K562 (cell line): ENCODE data around the gene MAGI1. TPM values are rescaled to one million over a fixed set of nuclear protein-coding genes. Genes with fewer than 3 reads are reported as not detected.

Experiments
- ATAC-seq: fragments of 200-7000 bp; cut with Tn5 transposase; 3 replicates; pipeline ENCODE4 v1.9.1; 2020; ENCODE audit warnings: moderate library complexity
- BruUV-seq: library from RNA; stranded (reverse); fragments of 400-500 nt; replicated peaks from 2 replicates; lab custom pipeline; 2021; lab: Mats Ljungman, UMichigan
- CTCF ChIA-PET: fragments of 300-600 bp; formaldehyde crosslinking; extraction: SDS; loops from one replicate; lab custom pipeline; 2021; ENCODE audit warnings: low intra/inter-chr PET ratio; lab: Yijun Ruan, JAX
- POLR2A ChIA-PET: fragments of 300-600, 350-650 bp; sonication (Branson Sonifier 250); formaldehyde crosslinking; extraction: SDS; loops from one replicate; lab custom pipeline; 2021; ENCODE audit warnings: antibody characterized with exemption, inconsistent platforms; lab: Yijun Ruan, JAX
- DNase-seq, 4 experiments: peaks; one replicate each; pipeline versions ENCODE4 v3.0.0 to v3.0.0-alpha.2; 2011 to 2018; ENCODE audit warnings: low spot score in 3 of 4, mixed read lengths in 3 of 4; ENCODE audit errors: extremely low read depth in 1 of 4
- FAIRE-seq: peaks from 2 replicates; lab custom pipeline; 2011; peaks lifted over from hg19 to GRCh38; lab: Jason Lieb, UNC
- H2AFZ ChIP-seq: 2 replicates; pipeline ENCODE4 v1.6.0; 2011; ENCODE audit warnings: low read depth, low read length, control low read depth, inconsistent platforms
- H3K27ac ChIP-seq: fragments of 200-600 bp; 3 replicates; pipeline ENCODE4 v1.8.0; 2011; ENCODE audit warnings: low read depth, mild to moderate bottlenecking, control low read depth, inconsistent platforms, low read length, moderate library complexity, mixed read lengths; ENCODE audit errors: extremely low read depth
- H3K27me3 ChIP-seq, 2 experiments: fragments of 300-600 bp in 1 of 2; 2 replicates in 1 of 2; 3 replicates in 1 of 2; pipeline versions ENCODE4 v1.6.0 to v1.8.0; 2011; ENCODE audit warnings: inconsistent platforms in 2 of 2, low read length in 2 of 2, mild to moderate bottlenecking in 1 of 2, mixed read lengths in 1 of 2, moderate library complexity in 1 of 2; ENCODE audit not compliant: control insufficient read depth in 2 of 2, insufficient read depth in 2 of 2
- H3K36me3 ChIP-seq: fragments of 300-600 bp; 3 replicates; pipeline ENCODE4 v1.8.0; 2011; ENCODE audit warnings: mild to moderate bottlenecking, low read length, inconsistent platforms; ENCODE audit not compliant: control insufficient read depth, insufficient read depth
- H3K4me1 ChIP-seq, 2 experiments: fragments of 200-600 bp in 1 of 2; replicated peaks in 1 of 2; 2 replicates in 1 of 2; 3 replicates in 1 of 2; pipeline versions ENCODE4 v1.5.1 to v1.8.0; 2011; ENCODE audit warnings: inconsistent platforms in 2 of 2, low read length in 2 of 2, mild to moderate bottlenecking in 1 of 2, mixed read lengths in 1 of 2, moderate library complexity in 1 of 2; ENCODE audit not compliant: control insufficient read depth in 2 of 2, insufficient read depth in 2 of 2
- H3K4me2 ChIP-seq: 2 replicates; pipeline ENCODE4 v1.6.1; 2011; ENCODE audit warnings: low read length, control low read depth, inconsistent platforms, mixed read lengths; ENCODE audit not compliant: insufficient read depth
- H3K4me3 ChIP-seq: fragments of 200-600 bp; sonication (generic), shearing (Covaris generic); 2 replicates; pipeline ENCODE4 v1.5.1; 2016; ENCODE audit warnings: control low read depth, inconsistent platforms
- H3K79me2 ChIP-seq: fragments of 200-600 bp; 3 replicates; pipeline ENCODE4 v1.8.0; 2011; ENCODE audit warnings: low read length, inconsistent platforms; ENCODE audit not compliant: control insufficient read depth, insufficient read depth
- H3K9ac ChIP-seq, 2 experiments: 2 replicates each; pipeline versions ENCODE4 v1.6.0 to v1.6.1; 2011; ENCODE audit warnings: low read depth in 2 of 2, low read length in 2 of 2, control low read depth in 1 of 2, inconsistent platforms in 1 of 2, mild to moderate bottlenecking in 1 of 2, mixed read lengths in 1 of 2; ENCODE audit not compliant: insufficient read depth in 1 of 2
- H3K9me1 ChIP-seq: one replicate; pipeline ENCODE4 v1.6.0; 2011; ENCODE audit warnings: inconsistent platforms, mild to moderate bottlenecking, low read length, moderate library complexity; ENCODE audit not compliant: control insufficient read depth, insufficient read depth
- H3K9me3 ChIP-seq: replicated peaks from 2 replicates; pipeline ENCODE4 v1.5.1; 2011; ENCODE audit warnings: low read depth, low read length, inconsistent platforms; ENCODE audit not compliant: control insufficient read depth, insufficient read depth
- H4K20me1 ChIP-seq: replicated peaks from 2 replicates; pipeline ENCODE4 v1.6.1; 2011; ENCODE audit warnings: low read length, inconsistent platforms, mixed read lengths; ENCODE audit not compliant: control insufficient read depth, insufficient read depth
- C11orf30 ChIP-seq: fragments of 450-650 bp; IDR thresholded peaks from 2 replicates; pipeline ENCODE4 v1.6.1; 2016; ENCODE audit warnings: low read depth, mild to moderate bottlenecking
- GTF2E2 ChIP-seq: fragments of 200-800 bp; sonication (Bioruptor generic); IDR thresholded peaks from 2 replicates; pipeline ENCODE4 v1.6.1; 2016; ENCODE audit warnings: missing genetic modification characterization, missing compliant biosample characterization
- MAFF ChIP-seq: IDR thresholded peaks from 2 replicates; pipeline ENCODE4 v1.6.1; 2012; ENCODE audit warnings: low read length, improper control_type of control experiment
- MAFG ChIP-seq: fragments of 450-650 bp; conservative IDR thresholded peaks from 2 replicates; pipeline ENCODE4 v1.6.1; 2016; ENCODE audit warnings: missing genetic modification characterization, missing compliant biosample characterization
- MAFK ChIP-seq: IDR thresholded peaks from 2 replicates; pipeline ENCODE4 v1.6.1; 2011; ENCODE audit warnings: low read length, improper control_type of control experiment
- NCOA6 ChIP-seq: fragments of 450-650 bp; IDR thresholded peaks from 2 replicates; pipeline ENCODE4 v1.6.1; 2017; ENCODE audit warnings: mild to moderate bottlenecking
- NRF1 ChIP-seq, 2 experiments: fragments of 450-650 bp; IDR thresholded peaks in 1 of 2; conservative IDR thresholded peaks in 1 of 2; 2 replicates each; pipeline ENCODE4 v1.6.1; 2014; ENCODE audit warnings: mild to moderate bottlenecking in 2 of 2
- ZNF316 ChIP-seq: fragments of 450-650 bp; IDR thresholded peaks from 2 replicates; pipeline ENCODE4 v1.6.1; 2016
- WGBS: fragments of 100-300 bp; shearing (Covaris generic); methylation state at CpG from one replicate; pipeline ENCODE4 v1.1.6; 2016; ENCODE audit warnings: low coverage, mixed read lengths; ENCODE audit not compliant: insufficient coverage; ENCODE audit errors: missing lambda C conversion rate; 5-methylcytosine and 5-hydroxymethylcytosine counted together
- in situ Hi-C: fragments of 300-500 bp; cut with MboI; formaldehyde crosslinking; loops from 4 replicates; pipeline ENCODE4 v1.15.0; 2018; ENCODE audit warnings: inconsistent platforms, mixed read lengths
- intact Hi-C: fragments of 100-400 bp; cut with micrococcal nuclease; formaldehyde crosslinking; loops from 2 replicates; pipeline ENCODE4 v1.14.2; 2022
- polyA plus RNA-seq, 8 experiments: library from polyadenylated mRNA; depleted of rRNA in 4 of 8; stranded (reverse) in 5 of 8; unstranded in 3 of 8; fragments of >200 nt; fragmentation: Nextera tagmentation in 2 of 8; fragmentation: Illumina TruSeq in 1 of 8; extraction: Ambion mirVana in 2 of 8; extraction: Trizol in 1 of 8; gene quantifications; 2 replicates each; pipeline versions ENCODE4 v1.2.1 to v1.2.3, GENCODE V29; 2011 to 2014; ENCODE audit warnings: inconsistent platforms in 1 of 8, missing spikeins in 1 of 8
- total RNA-seq, 7 experiments: library from RNA; depleted of rRNA in 6 of 7; stranded (reverse); fragments of >200 nt in 6 of 7; fragmentation: Illumina TruSeq in 2 of 7; extraction: Trizol in 2 of 7; gene quantifications; 2 replicates each; pipeline versions ENCODE4 v1.2.1 to v1.2.3, GENCODE V29; 2011 to 2021; ENCODE audit warnings: low replicate concordance in 1 of 7
- TF ChIP-seq, protein P1 (sequence below): IDR thresholded peaks from 2 replicates; pipeline ENCODE4 v1.6.1; 2011; ENCODE audit not compliant: insufficient read length; ENCODE audit errors: extremely low read depth
- TF ChIP-seq, protein P2 (sequence below): fragments of 450-650 bp; IDR thresholded peaks from 2 replicates; pipeline ENCODE4 v1.7.0; 2016; ENCODE audit warnings: borderline replicate concordance

Gene MAGI1
- total and polyA plus RNA-seq, 9 of the 15 experiments (the other 6 are each of a cell fraction or from before 2014, with no cell fraction given), result 7.8 to 59.4 (median 43.2) TPM

DNA sequence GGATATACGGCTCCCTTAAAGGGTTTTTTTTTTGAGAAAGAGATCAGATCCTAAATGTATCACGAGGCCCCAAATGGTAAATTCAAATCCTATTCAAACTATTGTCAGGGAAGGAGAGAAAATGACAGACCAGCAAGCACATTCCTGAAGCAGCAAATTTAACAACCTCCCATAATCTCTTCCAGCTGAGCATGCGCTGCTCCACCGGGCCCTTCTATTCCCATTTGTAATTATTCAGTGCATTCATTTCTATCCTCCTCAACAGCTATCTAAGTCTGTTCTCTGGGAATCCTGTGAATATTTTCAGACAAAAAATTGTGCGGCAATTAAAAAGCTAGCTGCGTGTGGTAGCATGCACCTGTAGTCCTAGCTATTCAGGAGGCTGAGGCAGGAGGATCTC is 43.2 kb downstream of the MAGI1 start:
- Histone ChIP-seq H3K27ac (no peak overlapping the region), H2AFZ (no peak overlapping the region), H3K4me2 (no peak overlapping the region), H3K9ac (no peak overlapping the region), H4K20me1 (no peaks in the 10 kb centered on the region), H3K36me3 (no peaks in the 10 kb centered on the region), H3K4me3 (no peak overlapping the region), H3K9me1 (no peaks in the 10 kb centered on the region), H3K4me1 (no peaks in the 10 kb centered on the region), H3K79me2 (no peaks in the 10 kb centered on the region), H3K27me3 (no peaks in the 10 kb centered on the region; a peak in 1 of 5 replicates), H3K9me3 (no peaks in the 10 kb centered on the region)
- WGBS, result 0% methylated on average over 6 of the region's 6 CpGs
- no peak for DNase-seq
- TF ChIP-seq, protein P1, sequence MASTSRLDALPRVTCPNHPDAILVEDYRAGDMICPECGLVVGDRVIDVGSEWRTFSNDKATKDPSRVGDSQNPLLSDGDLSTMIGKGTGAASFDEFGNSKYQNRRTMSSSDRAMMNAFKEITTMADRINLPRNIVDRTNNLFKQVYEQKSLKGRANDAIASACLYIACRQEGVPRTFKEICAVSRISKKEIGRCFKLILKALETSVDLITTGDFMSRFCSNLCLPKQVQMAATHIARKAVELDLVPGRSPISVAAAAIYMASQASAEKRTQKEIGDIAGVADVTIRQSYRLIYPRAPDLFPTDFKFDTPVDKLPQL, result no peak
- TF ChIP-seq NRF1 (conservative IDR thresholded peaks at IDR 0.05 in 1 of 2, IDR thresholded peaks at IDR 0.05 in 1 of 2) (peak in 1 of 2 experiments; percentile 32; a peak in 2 of 4 replicates), NCOA6 (no peak)
- BruUV-seq, result no TSS peak
- in situ Hi-C loops (no loop called here), intact Hi-C loops (no loop called here)
- ATAC-seq, result no peak
- ChIA-PET CTCF (no interaction called here), POLR2A (interaction anchor here (0.8 to 1.1 kb wide), 2 partner anchors 9 to 59 kb away, joined by 3 to 5 read pairs; no protein-coding TSS in a partner anchor)
- no peak for FAIRE-seq

DNA sequence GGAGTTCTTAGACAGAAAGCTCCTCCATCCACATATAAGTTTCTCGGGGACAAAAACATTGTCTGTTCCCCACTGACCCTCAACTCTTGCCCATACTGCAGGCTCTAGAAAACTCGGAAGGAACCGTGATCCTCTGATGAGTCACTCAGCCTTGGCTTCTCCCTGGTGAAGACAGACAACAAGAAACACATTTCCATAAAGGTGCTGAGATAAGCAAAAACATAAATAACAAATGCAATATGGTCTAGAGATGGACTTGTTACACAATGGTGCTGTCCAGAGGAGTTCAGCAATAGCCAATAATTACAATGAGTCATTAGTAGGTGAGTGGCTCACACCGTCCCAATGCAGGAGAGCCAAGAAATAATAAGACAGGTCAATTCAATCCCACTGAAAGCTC is 43.7 kb downstream of the MAGI1 start:
- ChIA-PET CTCF (no interaction called here), POLR2A (interaction anchor here (1.1 kb wide), 1 partner anchor 9 kb away, joined by 3 read pairs; no protein-coding TSS in a partner anchor)
- 0% methylated on average over 3 of the region's 4 CpGs for WGBS
- Histone ChIP-seq H3K9ac (no peak overlapping the region), H2AFZ (no peak overlapping the region), H3K9me1 (no peaks in the 10 kb centered on the region), H3K4me2 (no peak overlapping the region), H3K36me3 (no peaks in the 10 kb centered on the region), H3K79me2 (no peaks in the 10 kb centered on the region), H3K4me3 (no peak overlapping the region), H3K27ac (no peak overlapping the region), H4K20me1 (no peaks in the 10 kb centered on the region), H3K9me3 (no peaks in the 10 kb centered on the region), H3K27me3 (no peaks in the 10 kb centered on the region), H3K4me1 (no peaks in the 10 kb centered on the region)
- TF ChIP-seq MAFF (peak; percentile 20; the same call in 1 of the 2 replicates), MAFK (peak; percentile 40; the same call in 1 of the 2 replicates), MAFG (tag) (peak; percentile 41; the same call in 1 of the 2 replicates), GTF2E2 (tag) (no peak), C11orf30 (peak; percentile 43; the same call in 1 of the 2 replicates), ZNF316 (peak; percentile 65)
- TF ChIP-seq, protein P2, sequence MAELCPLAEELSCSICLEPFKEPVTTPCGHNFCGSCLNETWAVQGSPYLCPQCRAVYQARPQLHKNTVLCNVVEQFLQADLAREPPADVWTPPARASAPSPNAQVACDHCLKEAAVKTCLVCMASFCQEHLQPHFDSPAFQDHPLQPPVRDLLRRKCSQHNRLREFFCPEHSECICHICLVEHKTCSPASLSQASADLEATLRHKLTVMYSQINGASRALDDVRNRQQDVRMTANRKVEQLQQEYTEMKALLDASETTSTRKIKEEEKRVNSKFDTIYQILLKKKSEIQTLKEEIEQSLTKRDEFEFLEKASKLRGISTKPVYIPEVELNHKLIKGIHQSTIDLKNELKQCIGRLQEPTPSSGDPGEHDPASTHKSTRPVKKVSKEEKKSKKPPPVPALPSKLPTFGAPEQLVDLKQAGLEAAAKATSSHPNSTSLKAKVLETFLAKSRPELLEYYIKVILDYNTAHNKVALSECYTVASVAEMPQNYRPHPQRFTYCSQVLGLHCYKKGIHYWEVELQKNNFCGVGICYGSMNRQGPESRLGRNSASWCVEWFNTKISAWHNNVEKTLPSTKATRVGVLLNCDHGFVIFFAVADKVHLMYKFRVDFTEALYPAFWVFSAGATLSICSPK, result no peak
- in situ Hi-C loops (no loop called here), intact Hi-C loops (no loop called here)
- DNase-seq, result no peak
- ATAC-seq, result no peak
- FAIRE-seq, result no peak
- no TSS peak for BruUV-seq
